NCI-H748 (cell line): ENCODE data around the gene NAB2.

Experiments used
- DNase-seq: peaks from one replicate; lab custom pipeline; 2025; ENCODE audit not compliant: unreplicated experiment; lab: John Stamatoyannopoulos, UW

The NAB2 gene

GRCh38 chr12:57093415-57094207, 4.7 kb downstream of the NAB2 start:
- peak; percentile 42 for DNase-seq

GRCh38 chr12:57094208-57095160, 5.6 kb downstream of the NAB2 start:
- no peak for DNase-seq

GRCh38 chr12:57095440-57095839, 6.5 kb downstream of the NAB2 start:
- no peak for DNase-seq

GRCh38 chr12:57096099-57096572, 7.2 kb downstream of the NAB2 start:
- peak; percentile 63 for DNase-seq

GRCh38 chr12:57096748-57097553, 8.0 kb downstream of the NAB2 start:
- DNase-seq, result no peak

GRCh38 chr12:57097554-57097835, 8.6 kb downstream of the NAB2 start:
- no peak for DNase-seq

- no peak for DNase-seq
Measured at GRCh38 chr12:57098546-57098945, 9.6 kb downstream of the NAB2 start.

- DNase-seq, result no peak
Measured at GRCh38 chr12:57099047-57099714, 10.3 kb downstream of the NAB2 start.

- no peak for DNase-seq
Measured at GRCh38 chr12:57099766-57100165, 10.9 kb downstream of the NAB2 start.

- no peak for DNase-seq
Measured at GRCh38 chr12:57101892-57102695, 13.2 kb downstream of the NAB2 start.

- no peak for DNase-seq
Measured at GRCh38 chr12:57103856-57104255, 14.9 kb downstream of the NAB2 start.

- no peak for DNase-seq
Measured at GRCh38 chr12:57104292-57104910, 15.5 kb downstream of the NAB2 start.

- DNase-seq, result no peak
Measured at GRCh38 chr12:57105011-57105753, 16.3 kb downstream of the NAB2 start.

- DNase-seq, result no peak
Measured at GRCh38 chr12:57106021-57106708, 17.3 kb downstream of the NAB2 start.

GRCh38 chr12:57107456-57108155, 18.7 kb downstream of the NAB2 start:
- DNase-seq, result no peak

GRCh38 chr12:57109207-57110103, 20.5 kb downstream of the NAB2 start:
- DNase-seq, result no peak
